Lower leg skin (tissue), 3 donors: ENCODE results near the gene CASP3.

Source experiments
- POLR2A ChIP-seq, 2 donors: fragments of 450-650 bp; IDR thresholded peaks; one replicate each; pipeline ENCODE4 v1.6.1; 2016 to 2017; ENCODE audit warnings: antibody characterized with exemption in 2 of 2, mild to moderate bottlenecking in 1 of 2, moderate library complexity in 1 of 2
- TF ChIP-seq, protein P1 (sequence below), 3 donors: fragments of 450-650 bp; IDR thresholded peaks; one replicate each; pipeline ENCODE4 v1.5.1; 2016; ENCODE audit warnings: antibody characterized with exemption in 3 of 3, mild to moderate bottlenecking in 3 of 3, moderate library complexity in 2 of 3

DNA sequence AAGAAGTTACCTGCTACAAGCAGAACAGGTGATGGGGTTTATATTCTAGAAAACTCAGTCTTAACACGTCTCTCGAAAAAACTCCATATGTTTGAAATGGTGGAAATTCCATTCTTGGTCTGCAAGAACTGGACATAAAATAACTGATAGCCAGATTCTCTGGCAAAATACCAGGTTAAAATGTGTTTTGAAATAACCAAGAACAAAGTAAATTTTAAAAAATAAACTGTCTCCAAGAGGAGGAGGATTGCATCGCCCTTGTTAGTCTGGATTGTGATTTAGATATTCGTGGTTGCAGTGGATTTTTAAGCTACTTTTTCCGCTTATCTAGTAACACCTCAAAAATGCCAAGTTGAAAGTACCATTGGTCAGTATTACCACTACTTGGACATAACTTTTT is 43.8 kb upstream of the CASP3 start:
- TF ChIP-seq POLR2A (IDR thresholded peaks at IDR 0.05), result no peak
- TF ChIP-seq, protein P1, sequence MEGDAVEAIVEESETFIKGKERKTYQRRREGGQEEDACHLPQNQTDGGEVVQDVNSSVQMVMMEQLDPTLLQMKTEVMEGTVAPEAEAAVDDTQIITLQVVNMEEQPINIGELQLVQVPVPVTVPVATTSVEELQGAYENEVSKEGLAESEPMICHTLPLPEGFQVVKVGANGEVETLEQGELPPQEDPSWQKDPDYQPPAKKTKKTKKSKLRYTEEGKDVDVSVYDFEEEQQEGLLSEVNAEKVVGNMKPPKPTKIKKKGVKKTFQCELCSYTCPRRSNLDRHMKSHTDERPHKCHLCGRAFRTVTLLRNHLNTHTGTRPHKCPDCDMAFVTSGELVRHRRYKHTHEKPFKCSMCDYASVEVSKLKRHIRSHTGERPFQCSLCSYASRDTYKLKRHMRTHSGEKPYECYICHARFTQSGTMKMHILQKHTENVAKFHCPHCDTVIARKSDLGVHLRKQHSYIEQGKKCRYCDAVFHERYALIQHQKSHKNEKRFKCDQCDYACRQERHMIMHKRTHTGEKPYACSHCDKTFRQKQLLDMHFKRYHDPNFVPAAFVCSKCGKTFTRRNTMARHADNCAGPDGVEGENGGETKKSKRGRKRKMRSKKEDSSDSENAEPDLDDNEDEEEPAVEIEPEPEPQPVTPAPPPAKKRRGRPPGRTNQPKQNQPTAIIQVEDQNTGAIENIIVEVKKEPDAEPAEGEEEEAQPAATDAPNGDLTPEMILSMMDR (IDR thresholded peaks at IDR 0.05), result no peak
